DMS79 (cell line): ENCODE data around the gene TTC34.

Experiments used
- DNase-seq: peaks from one replicate; lab custom pipeline; 2025; lab: John Stamatoyannopoulos, UW

The TTC34 gene

GRCh38 chr1:2588661-2589430 lies 212.6 kb downstream of the TTC34 start:
- no peak for DNase-seq

GRCh38 chr1:2587860-2588571 lies 213.5 kb downstream of the TTC34 start:
- no peak for DNase-seq

GRCh38 chr1:2587071-2587859 lies 214.2 kb downstream of the TTC34 start:
- DNase-seq, result no peak

- DNase-seq, result peak; percentile 98
Measured at GRCh38 chr1:2586154-2587070, 215.1 kb downstream of the TTC34 start, which contains the start of gene PRXL2B. Gene PRXL2B, plus strand, starts transcription at chr1:2586777. Its CDS starts 109 bp downstream, at chr1:2586886.
